ENCODE results near the gene GJD3.

The GJD3 gene

GRCh38 chr17:40349895-40350688, 14.4 kb downstream of the GJD3 start:
- H3K36me3 Mint-ChIP-seq, result peaks cover 99% of the 10 kb centered on the region
- H3K4me1 Mint-ChIP-seq, result peaks cover 82% of the 10 kb centered on the region
- no peak overlapping the region for H3K4me3 Mint-ChIP-seq
- ATAC-seq (no peak), DNase-seq (ENCODE audit: low spot score in 2 of 2) (no peak)
- H3K27ac Mint-ChIP-seq, result peak overlapping the region; percentile 69
- no peaks in the 10 kb centered on the region for H3K9me3 Mint-ChIP-seq

GRCh38 chr17:40349477-40349894, 15.1 kb downstream of the GJD3 start:
- Mint-ChIP-seq H3K36me3 (peaks cover 99% of the 10 kb centered on the region), H3K27ac (peak overlapping the region; percentile 69), H3K9me3 (no peaks in the 10 kb centered on the region), H3K4me1 (peaks cover 83% of the 10 kb centered on the region), H3K4me3 (no peak overlapping the region)
- ATAC-seq, result no peak
- DNase-seq (ENCODE audit: low spot score in 2 of 2), result no peak

- Mint-ChIP-seq H3K27ac (peak overlapping the region; percentile 88), H3K36me3 (peaks cover 100% of the 10 kb centered on the region), H3K9me3 (no peaks in the 10 kb centered on the region), H3K4me1 (peaks cover 85% of the 10 kb centered on the region), H3K4me3 (no peak overlapping the region)
- ATAC-seq, result no peak
- DNase-seq (ENCODE audit: low spot score in 2 of 2), result no peak
These were observed 15.7 kb downstream of the GJD3 start for GRCh38 chr17:40348562-40349476.

GRCh38 chr17:40348136-40348504, 16.4 kb downstream of the GJD3 start:
- H3K9me3 Mint-ChIP-seq, result no peaks in the 10 kb centered on the region
- peak overlapping the region; percentile 88 for H3K27ac Mint-ChIP-seq
- DNase-seq (ENCODE audit: low spot score in 2 of 2) (no peak), ATAC-seq (no peak)
- H3K36me3 Mint-ChIP-seq, result peaks cover 100% of the 10 kb centered on the region
- peak overlapping the region; percentile 71 for H3K4me3 Mint-ChIP-seq
- H3K4me1 Mint-ChIP-seq, result peaks cover 91% of the 10 kb centered on the region

- H3K4me1 Mint-ChIP-seq, result peaks cover 91% of the 10 kb centered on the region
- H3K36me3 Mint-ChIP-seq, result peaks cover 100% of the 10 kb centered on the region
- H3K9me3 Mint-ChIP-seq, result no peaks in the 10 kb centered on the region
- DNase-seq (ENCODE audit: low spot score in 2 of 2) (no peak), ATAC-seq (no peak)
- peak overlapping the region; percentile 71 for H3K4me3 Mint-ChIP-seq
- peak overlapping the region; percentile 88 for H3K27ac Mint-ChIP-seq
These were observed 17.0 kb downstream of the GJD3 start for GRCh38 chr17:40347319-40348135.

GRCh38 chr17:40346765-40347158, 17.8 kb downstream of the GJD3 start:
- H3K4me1 Mint-ChIP-seq, result peaks cover 90% of the 10 kb centered on the region
- H3K9me3 Mint-ChIP-seq, result no peaks in the 10 kb centered on the region
- DNase-seq (ENCODE audit: low spot score in 2 of 2), result no peak
- peak overlapping the region; percentile 88 for H3K27ac Mint-ChIP-seq
- ATAC-seq, result peak; percentile 17
- H3K36me3 Mint-ChIP-seq, result peaks cover 96% of the 10 kb centered on the region
- H3K4me3 Mint-ChIP-seq, result peak overlapping the region; percentile 71

GRCh38 chr17:40345994-40346764, 18.4 kb downstream of the GJD3 start:
- Mint-ChIP-seq H3K36me3 (peaks cover 94% of the 10 kb centered on the region), H3K4me1 (peaks cover 88% of the 10 kb centered on the region), H3K27ac (peak overlapping the region; percentile 88), H3K9me3 (no peaks in the 10 kb centered on the region), H3K4me3 (peak overlapping the region; percentile 71)
- DNase-seq (ENCODE audit: low spot score in 2 of 2), result no peak
- no peak for ATAC-seq

- no peak for DNase-seq (ENCODE audit: low spot score in 2 of 2)
- peak overlapping the region; percentile 88 for H3K27ac Mint-ChIP-seq
- peaks cover 96% of the 10 kb centered on the region for H3K4me1 Mint-ChIP-seq
- H3K36me3 Mint-ChIP-seq, result peaks cover 93% of the 10 kb centered on the region
- no peak for ATAC-seq
- H3K4me3 Mint-ChIP-seq, result peak overlapping the region; percentile 71
- H3K9me3 Mint-ChIP-seq, result no peaks in the 10 kb centered on the region
These were observed 19.2 kb downstream of the GJD3 start for GRCh38 chr17:40345161-40345993.

GRCh38 chr17:40344421-40345160, 19.9 kb downstream of the GJD3 start:
- H3K4me3 Mint-ChIP-seq, result peak overlapping the region; percentile 71

GRCh38 chr17:40343219-40344119, 21.1 kb downstream of the GJD3 start:
- Mint-ChIP-seq H3K36me3 (peaks cover 92% of the 10 kb centered on the region), H3K4me3 (peak overlapping the region; percentile 71), H3K27ac (peak overlapping the region; percentile 88), H3K9me3 (no peaks in the 10 kb centered on the region), H3K4me1 (peaks cover 93% of the 10 kb centered on the region)
- ATAC-seq (no peak), DNase-seq (ENCODE audit: low spot score in 2 of 2) (no peak)

More at GRCh38 chr17:40344421-40345160, 19.9 kb downstream of the GJD3 start:
- H3K9me3 Mint-ChIP-seq, result no peaks in the 10 kb centered on the region
- DNase-seq (ENCODE audit: low spot score in 2 of 2), result no peak
- ATAC-seq, result no peak
- H3K36me3 Mint-ChIP-seq, result peaks cover 93% of the 10 kb centered on the region
- peak overlapping the region; percentile 88 for H3K27ac Mint-ChIP-seq
- H3K4me1 Mint-ChIP-seq, result peaks cover 96% of the 10 kb centered on the region

GRCh38 chr17:40342504-40343218, 21.9 kb downstream of the GJD3 start:
- peaks cover 92% of the 10 kb centered on the region for H3K36me3 Mint-ChIP-seq
- peak overlapping the region; percentile 71 for H3K4me3 Mint-ChIP-seq
- ATAC-seq (no peak), DNase-seq (ENCODE audit: low spot score in 2 of 2) (no peak)
- peaks cover 93% of the 10 kb centered on the region for H3K4me1 Mint-ChIP-seq
- no peaks in the 10 kb centered on the region for H3K9me3 Mint-ChIP-seq
- H3K27ac Mint-ChIP-seq, result peak overlapping the region; percentile 88
